HepG2 (cell line): Measurements from ENCODE around the gene TGM2. TPM values are rescaled to one million over a fixed set of nuclear protein-coding genes. Genes with fewer than 3 reads are reported as not detected.

ENCODE experiments used
- ATAC-seq: fragments of 200-7000 bp; cut with Tn5 transposase; 3 replicates; pipeline ENCODE4 v1.9.1; 2020; ENCODE audit warnings: mild to moderate bottlenecking, moderate library complexity
- BruUV-seq: library from RNA; stranded (reverse); fragments of 400-500 nt; replicated peaks from 2 replicates; lab custom pipeline; 2021; lab: Mats Ljungman, UMichigan
- CTCF ChIA-PET: fragments of 300-600 bp; formaldehyde crosslinking; extraction: SDS; loops from one replicate; lab custom pipeline; 2021; ENCODE audit warnings: low total read pairs, inconsistent platforms, low intra/inter-chr PET ratio; lab: Yijun Ruan, JAX
- POLR2A ChIA-PET: fragments of 350-600 bp; sonication (Branson Sonifier 250); formaldehyde crosslinking; loops from one replicate; lab custom pipeline; 2020; ENCODE audit warnings: antibody characterized with exemption, inconsistent platforms; lab: Yijun Ruan, JAX
- DNase-seq: peaks from one replicate; pipeline ENCODE4 v3.0.0-alpha.2; 2015; ENCODE audit warnings: low spot score
- FAIRE-seq: peaks from 3 replicates; lab custom pipeline; 2011; peaks lifted over from hg19 to GRCh38; lab: Jason Lieb, UNC
- H2AFZ ChIP-seq: one replicate; pipeline ENCODE4 v1.6.1; 2011; ENCODE audit warnings: low read length, inconsistent platforms
- H3K27ac ChIP-seq: fragments of 300-600 bp; 3 replicates; pipeline ENCODE4 v1.8.0; 2011; ENCODE audit warnings: mixed run types, mild to moderate bottlenecking, mixed read lengths, low read length, inconsistent platforms; ENCODE audit not compliant: insufficient read depth; ENCODE audit errors: extremely low read length
- H3K27me3 ChIP-seq, 2 experiments: fragments of 200-600 bp in 1 of 2; 2 replicates in 1 of 2; 3 replicates in 1 of 2; pipeline versions ENCODE4 v1.6.0 to v1.8.0; 2011; ENCODE audit warnings: low read length in 2 of 2, mild to moderate bottlenecking in 2 of 2, moderate library complexity in 2 of 2, inconsistent platforms in 1 of 2; ENCODE audit not compliant: insufficient read depth in 2 of 2, control insufficient read depth in 1 of 2
- H3K36me3 ChIP-seq, 2 experiments: fragments of 200-600 bp in 1 of 2; replicated peaks in 1 of 2; 2 replicates in 1 of 2; 3 replicates in 1 of 2; pipeline versions ENCODE4 v1.5.1 to v1.8.0; 2011; ENCODE audit warnings: low read length in 2 of 2, inconsistent platforms in 1 of 2; ENCODE audit not compliant: insufficient read depth in 2 of 2, control insufficient read depth in 1 of 2
- H3K4me1 ChIP-seq: 2 replicates; pipeline ENCODE4 v1.5.1; 2012; ENCODE audit warnings: low read length, inconsistent platforms; ENCODE audit not compliant: insufficient read depth
- H3K4me2 ChIP-seq: 2 replicates; pipeline ENCODE4 v1.6.0; 2011; ENCODE audit warnings: low read depth, low read length, inconsistent platforms
- H3K4me3 ChIP-seq, 3 experiments: fragments of 200-600 bp in 1 of 3; sonication (generic), shearing (Covaris generic) in 1 of 3; replicated peaks in 1 of 3; 2 replicates each; pipeline ENCODE4 v1.5.1; 2011 to 2016; ENCODE audit warnings: low read length in 3 of 3, inconsistent platforms in 2 of 3, low read depth in 2 of 3, mild to moderate bottlenecking in 2 of 3, control low read depth in 1 of 3, mixed read lengths in 1 of 3; ENCODE audit not compliant: insufficient read depth in 1 of 3
- H3K79me2 ChIP-seq: one replicate; pipeline ENCODE4 v1.6.1; 2011; ENCODE audit warnings: low read length, inconsistent platforms; ENCODE audit not compliant: insufficient read depth
- H3K9ac ChIP-seq: 2 replicates; pipeline ENCODE4 v1.6.0; 2011; ENCODE audit warnings: mild to moderate bottlenecking, low read depth, low read length, inconsistent platforms; ENCODE audit not compliant: insufficient read depth
- H3K9me3 ChIP-seq: 2 replicates; pipeline ENCODE4 v1.5.1; 2012; ENCODE audit warnings: mild to moderate bottlenecking, low read length
- H4K20me1 ChIP-seq: 2 replicates; pipeline ENCODE4 v1.6.0; 2011; ENCODE audit warnings: inconsistent platforms, mild to moderate bottlenecking, low read length, moderate library complexity; ENCODE audit not compliant: insufficient read depth
- FOSL2 ChIP-seq: sonication (generic); formaldehyde crosslinking; IDR thresholded peaks from 2 replicates; pipeline ENCODE4 v1.4.0; 2020; ENCODE audit warnings: missing genetic modification reagents
- HNRNPL ChIP-seq: fragments of 200-400 bp; formaldehyde crosslinking; IDR thresholded peaks from 2 replicates; pipeline ENCODE4 v1.6.1; 2017; ENCODE audit warnings: mild to moderate bottlenecking, low read depth, low read length
- KAT7 ChIP-seq: IDR thresholded peaks from 2 replicates; pipeline ENCODE4 v1.6.1; 2018; ENCODE audit warnings: borderline replicate concordance, missing compliant biosample characterization
- PLRG1 ChIP-seq: fragments of 450-650 bp; conservative IDR thresholded peaks from 2 replicates; pipeline ENCODE4 v1.6.1; 2016
- SNAPC2 ChIP-seq: sonication (generic); formaldehyde crosslinking; IDR thresholded peaks from 2 replicates; pipeline ENCODE4 v1.8.1; 2022; ENCODE audit warnings: mild to moderate bottlenecking, missing genetic modification reagents
- TAF1 ChIP-seq: sonication (generic); formaldehyde crosslinking; IDR thresholded peaks from 2 replicates; pipeline ENCODE4 v1.4.0; 2020; ENCODE audit warnings: missing genetic modification reagents
- ZFP36 ChIP-seq: fragments of 150-350 bp; IDR thresholded peaks from 2 replicates; pipeline ENCODE4 v1.6.1; 2018; ENCODE audit warnings: borderline replicate concordance, low read length, low read depth; ENCODE audit not compliant: partially characterized antibody
- ZKSCAN1 ChIP-seq: fragments of 150-350 bp; IDR thresholded peaks from 2 replicates; pipeline ENCODE4 v1.6.1; 2014; ENCODE audit warnings: low read length
- ZNF460 ChIP-seq: sonication (generic); formaldehyde crosslinking; IDR thresholded peaks from 2 replicates; pipeline ENCODE4 v1.5.1; 2020; ENCODE audit warnings: missing genetic modification reagents, mild to moderate bottlenecking, borderline replicate concordance
- ZNF547 ChIP-seq: sonication (generic); formaldehyde crosslinking; IDR thresholded peaks from 2 replicates; pipeline ENCODE4 v1.5.1; 2020; ENCODE audit warnings: mild to moderate bottlenecking, missing genetic modification reagents
- ZSCAN25 ChIP-seq: sonication (generic); formaldehyde crosslinking; IDR thresholded peaks from 2 replicates; pipeline ENCODE4 v1.8.0; 2022; ENCODE audit warnings: mild to moderate bottlenecking, missing genetic modification reagents
- WGBS: methylation state at CpG from one replicate; pipeline ENCODE4 v1.1.6; 2017; ENCODE audit warnings: low lambda C conversion rate; 5-methylcytosine and 5-hydroxymethylcytosine counted together
- in situ Hi-C: cut with HindIII; loops from 2 replicates; pipeline ENCODE4 v1.10.0; 2017; ENCODE audit warnings: low pct_unique_long_range_greater_than_20kb; ENCODE audit not compliant: extremely low pct_ligation_motif_present
- intact Hi-C: fragments of 100-400 bp; cut with micrococcal nuclease; formaldehyde crosslinking; loops from one replicate; pipeline ENCODE4 v1.10.0; 2022; ENCODE audit not compliant: unreplicated experiment
- polyA plus RNA-seq, 8 experiments: library from polyadenylated mRNA; depleted of rRNA in 3 of 8; stranded (reverse) in 7 of 8; unstranded in 1 of 8; fragments of >200 nt; fragmentation: Illumina TruSeq in 4 of 8; extraction: Trizol in 4 of 8; gene quantifications; 2 replicates each; pipeline versions ENCODE4 v1.2.1 to v1.2.3, GENCODE V29; 2011 to 2016; ENCODE audit warnings: low read depth in 4 of 8, missing spikeins in 1 of 8, mixed read lengths in 1 of 8; ENCODE audit not compliant: insufficient read depth in 1 of 8
- total RNA-seq, 5 experiments: library from RNA; depleted of rRNA; stranded (reverse); fragments of >200 nt; fragmentation: Illumina TruSeq; extraction: Trizol; gene quantifications; 2 replicates each; pipeline ENCODE4 v1.2.3, GENCODE V29; 2016; ENCODE audit warnings: low read depth in 1 of 5
- TF ChIP-seq, protein P1 (sequence below): sonication (generic); formaldehyde crosslinking; IDR thresholded peaks from 2 replicates; pipeline ENCODE4 v1.4.0; 2020; ENCODE audit warnings: missing genetic modification reagents, borderline replicate concordance

TGM2 gene
- total and polyA plus RNA-seq, 2 of the 13 experiments (the other 11 are each of a cell fraction or from before 2014, with no cell fraction given) = 4.2 to 46.4 TPM

DNA sequence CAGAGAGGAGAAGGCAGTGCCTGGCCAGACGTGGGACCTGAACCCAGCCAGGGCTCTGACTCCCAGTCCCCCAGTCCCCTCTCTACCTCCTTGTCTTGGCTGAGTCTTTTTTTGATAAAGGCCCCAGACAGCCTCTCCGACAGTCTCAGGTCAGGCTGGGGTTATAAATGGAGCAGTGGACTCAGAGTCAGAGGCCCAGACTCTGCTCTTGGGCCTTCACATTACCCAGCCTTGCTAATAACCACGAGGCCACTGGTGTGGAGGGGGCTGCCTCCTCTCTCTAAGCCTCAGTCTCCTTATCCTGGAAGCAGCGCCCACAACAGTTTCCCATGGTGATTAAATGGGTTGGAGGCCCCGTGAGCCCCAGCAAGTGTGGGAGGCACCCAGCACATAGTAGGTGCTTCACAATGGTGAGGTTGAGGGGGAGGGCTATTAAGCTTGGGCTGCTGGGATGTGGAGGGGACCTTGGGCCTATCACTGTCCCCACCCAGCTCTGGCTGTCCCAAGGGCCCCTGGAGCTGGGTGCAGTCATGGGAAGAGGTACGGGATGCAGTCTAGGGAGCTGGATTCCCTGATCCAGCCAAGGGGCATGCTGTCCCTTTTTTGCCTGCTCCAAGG, 35.7 kb downstream of the TGM2 start:
- intact Hi-C loops = no loop called here
- DNase-seq = no peak
- Histone ChIP-seq H3K27ac (no peak overlapping the region), H3K79me2 (no peaks in the 10 kb centered on the region), H4K20me1 (no peaks in the 10 kb centered on the region), H3K36me3 (no peaks in the 10 kb centered on the region), H3K9ac (no peak overlapping the region), H2AFZ (no peak overlapping the region), H3K4me2 (no peak overlapping the region), H3K4me3 (no peak overlapping the region), H3K9me3 (no peaks in the 10 kb centered on the region), H3K27me3 (no peaks in the 10 kb centered on the region), H3K4me1 (peaks cover 72% of the 10 kb centered on the region)
- ATAC-seq = no peak
- FAIRE-seq = no peak
- no TSS peak for BruUV-seq
- peak; percentile 86 for TF ChIP-seq ZKSCAN1
- TF ChIP-seq TAF1 (CRISPR knock-in tag) = 0 out of 2 replicates have a peak, but pooled peaks have one; percentile 18
- TF ChIP-seq SNAPC2 (CRISPR knock-in tag) = no peak
- ChIA-PET CTCF (no interaction called here), POLR2A (interaction anchor here (1.6 kb wide), 1 partner anchor 15 kb away, joined by 7 read pairs; no protein-coding TSS in a partner anchor)
- in situ Hi-C loops = no loop called here
- 91% methylated on average over 6 of the region's 6 CpGs for WGBS

DNA sequence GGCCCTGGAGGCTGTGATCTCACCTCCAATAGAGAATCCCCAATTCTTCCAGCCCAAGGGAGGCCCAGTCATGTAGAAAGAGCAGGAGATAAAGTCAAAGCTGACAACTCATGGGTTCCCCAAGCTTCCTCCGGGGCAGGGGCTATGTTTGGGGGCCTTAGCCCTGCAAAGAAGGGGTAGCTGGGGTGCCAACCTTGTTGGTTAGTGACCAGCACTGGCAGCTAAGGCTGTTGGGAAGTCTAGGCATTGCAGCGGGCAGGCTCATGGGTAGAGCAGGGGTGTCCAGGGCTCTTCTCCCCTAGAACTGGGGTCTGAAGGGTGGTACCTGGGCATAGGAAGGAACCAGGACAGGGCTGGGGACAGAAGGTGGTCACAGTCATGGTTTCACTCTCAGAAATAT, 36.4 kb downstream of the TGM2 start:
- intact Hi-C loops = no loop called here
- 82% methylated on average over 2 of the region's 2 CpGs for WGBS
- Histone ChIP-seq H3K9me3 (no peaks in the 10 kb centered on the region), H4K20me1 (no peaks in the 10 kb centered on the region), H3K4me3 (no peak overlapping the region), H3K27ac (no peak overlapping the region), H3K79me2 (no peaks in the 10 kb centered on the region), H3K36me3 (no peaks in the 10 kb centered on the region), H3K9ac (no peak overlapping the region), H3K4me2 (no peak overlapping the region), H3K4me1 (peaks cover 65% of the 10 kb centered on the region), H2AFZ (no peak overlapping the region), H3K27me3 (no peaks in the 10 kb centered on the region)
- DNase-seq (no peak), ATAC-seq (no peak), FAIRE-seq (no peak)
- POLR2A ChIA-PET = interaction anchor here (0.9 kb wide), 1 partner anchor 15 kb away, joined by 7 read pairs; no protein-coding TSS in a partner anchor
- CTCF ChIA-PET = no interaction called here
- BruUV-seq = TSS peak; percentile 59
- in situ Hi-C loops = no loop called here
- TF ChIP-seq, protein P1, sequence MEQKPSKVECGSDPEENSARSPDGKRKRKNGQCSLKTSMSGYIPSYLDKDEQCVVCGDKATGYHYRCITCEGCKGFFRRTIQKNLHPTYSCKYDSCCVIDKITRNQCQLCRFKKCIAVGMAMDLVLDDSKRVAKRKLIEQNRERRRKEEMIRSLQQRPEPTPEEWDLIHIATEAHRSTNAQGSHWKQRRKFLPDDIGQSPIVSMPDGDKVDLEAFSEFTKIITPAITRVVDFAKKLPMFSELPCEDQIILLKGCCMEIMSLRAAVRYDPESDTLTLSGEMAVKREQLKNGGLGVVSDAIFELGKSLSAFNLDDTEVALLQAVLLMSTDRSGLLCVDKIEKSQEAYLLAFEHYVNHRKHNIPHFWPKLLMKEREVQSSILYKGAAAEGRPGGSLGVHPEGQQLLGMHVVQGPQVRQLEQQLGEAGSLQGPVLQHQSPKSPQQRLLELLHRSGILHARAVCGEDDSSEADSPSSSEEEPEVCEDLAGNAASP = no peak
- TF ChIP-seq FOSL2 (no peak), ZNF547 (CRISPR knock-in tag) (no peak), ZFP36 (no peak), PLRG1 (no peak), HNRNPL (no peak), ZNF460 (CRISPR knock-in tag) (no peak), ZSCAN25 (CRISPR knock-in tag) (no peak), KAT7 (CRISPR knock-in tag) (no peak)
- TF ChIP-seq, all 625 proteins: peak for 0
